Esophagus muscularis mucosa (tissue), 4 donors: Measurements from ENCODE around the gene INPP5F.

ENCODE experiments used
- EP300 ChIP-seq: sonication (generic); formaldehyde crosslinking; IDR thresholded peaks from one replicate; pipeline ENCODE4 v1.6.1; 2017; ENCODE audit warnings: antibody characterized with exemption
- POLR2A ChIP-seq: fragments of 450-650 bp; IDR thresholded peaks from one replicate; pipeline ENCODE4 v1.6.1; 2017; ENCODE audit warnings: antibody characterized with exemption, moderate library complexity, mild to moderate bottlenecking, low read depth
- POLR2AphosphoS5 ChIP-seq, 2 donors: sonication (generic); formaldehyde crosslinking; IDR thresholded peaks; one replicate each; pipeline ENCODE4 v1.6.1; 2017; ENCODE audit warnings: antibody characterized with exemption in 2 of 2
- TF ChIP-seq, protein P1 (sequence below), 3 experiments: fragments of 200-600 bp in 2 of 3; fragments of 450-650 bp in 1 of 3; sonication (generic) in 2 of 3; IDR thresholded peaks; one replicate each; pipeline ENCODE4 v1.5.1; 2017 to 2019; ENCODE audit warnings: antibody characterized with exemption in 3 of 3, mild to moderate bottlenecking in 2 of 3, moderate library complexity in 1 of 3

DNA sequence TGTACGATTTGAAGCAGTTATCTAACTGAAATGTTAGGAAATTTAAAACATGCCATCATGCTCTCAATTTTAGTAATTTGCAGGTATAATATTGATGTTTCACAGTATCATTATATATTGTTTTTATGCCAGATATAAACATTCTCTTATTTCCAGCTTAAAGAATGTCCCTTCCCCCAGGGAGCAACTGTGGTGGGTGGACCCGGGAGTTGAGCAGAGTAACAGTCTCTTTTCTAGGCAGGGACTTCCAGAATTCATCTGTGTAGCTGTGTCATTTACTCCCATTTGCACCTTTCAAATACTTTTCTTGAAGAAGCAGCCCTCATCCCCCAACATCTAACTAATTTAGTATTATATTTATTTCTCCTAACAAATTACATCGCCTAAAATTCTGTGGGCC is 9.6 kb downstream of the INPP5F start:
- no peak for TF ChIP-seq POLR2A
- TF ChIP-seq, protein P1, sequence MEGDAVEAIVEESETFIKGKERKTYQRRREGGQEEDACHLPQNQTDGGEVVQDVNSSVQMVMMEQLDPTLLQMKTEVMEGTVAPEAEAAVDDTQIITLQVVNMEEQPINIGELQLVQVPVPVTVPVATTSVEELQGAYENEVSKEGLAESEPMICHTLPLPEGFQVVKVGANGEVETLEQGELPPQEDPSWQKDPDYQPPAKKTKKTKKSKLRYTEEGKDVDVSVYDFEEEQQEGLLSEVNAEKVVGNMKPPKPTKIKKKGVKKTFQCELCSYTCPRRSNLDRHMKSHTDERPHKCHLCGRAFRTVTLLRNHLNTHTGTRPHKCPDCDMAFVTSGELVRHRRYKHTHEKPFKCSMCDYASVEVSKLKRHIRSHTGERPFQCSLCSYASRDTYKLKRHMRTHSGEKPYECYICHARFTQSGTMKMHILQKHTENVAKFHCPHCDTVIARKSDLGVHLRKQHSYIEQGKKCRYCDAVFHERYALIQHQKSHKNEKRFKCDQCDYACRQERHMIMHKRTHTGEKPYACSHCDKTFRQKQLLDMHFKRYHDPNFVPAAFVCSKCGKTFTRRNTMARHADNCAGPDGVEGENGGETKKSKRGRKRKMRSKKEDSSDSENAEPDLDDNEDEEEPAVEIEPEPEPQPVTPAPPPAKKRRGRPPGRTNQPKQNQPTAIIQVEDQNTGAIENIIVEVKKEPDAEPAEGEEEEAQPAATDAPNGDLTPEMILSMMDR (IDR thresholded peaks at IDR 0.05), result no peak
- TF ChIP-seq POLR2AphosphoS5 (IDR thresholded peaks at IDR 0.05), result no peak
- no peak for TF ChIP-seq EP300
